A549 treated with RU486 at 1 μM for 4 hours (cell line): ENCODE measurements around the gene SPIRE1. TPM values are rescaled to one million over a fixed set of nuclear protein-coding genes. Genes with fewer than 3 reads are reported as not detected.

ENCODE experiments used
- total RNA-seq: library from RNA; stranded (reverse); fragments of 200-300 nt; extraction: Qiagen RNA extraction; gene quantifications from 5 replicates; pipeline ENCODE4 v1.2.3, GENCODE V29; 2022; ENCODE audit warnings: low read depth

The SPIRE1 gene
- 15.0 to 22.2 TPM (median 16.4 TPM) in 5 replicates for total RNA-seq

GRCh38 chr18:12657684-12658425 is at the start of gene SPIRE1:
SPIRE1 (minus strand) TSS chr18:12658107; CDS start chr18:12657866, 241 bp downstream.

GRCh38 chr18:12702221-12703095 is 44.6 kb upstream of the SPIRE1 start, which contains the start of the genes CEP76 and PSMG2:
CEP76 (minus strand) TSS chr18:12702723; CDS start chr18:12702548, 175 bp downstream.
PSMG2 (plus strand) TSS chr18:12703042; CDS start chr18:12703108, 66 bp downstream.

Other genes with a start within 250 kb of the SPIRE1 start
- gene CEP76, start 44.6 kb upstream of the SPIRE1 start, total RNA-seq, result 5.6 to 8.3 TPM (median 7.8 TPM) in 5 replicates
- 61.8 to 77.4 TPM (median 73.6 TPM) in 5 replicates for gene PSMG2, start 44.9 kb upstream of the SPIRE1 start, total RNA-seq
- gene PTPN2, start 226.1 kb upstream of the SPIRE1 start, total RNA-seq, result 20.5 to 24.4 TPM (median 22.2 TPM) in 5 replicates